SK-N-SH treated with all-trans-retinoic acid at 6 μM for 48 hours (cell line): Measurements from ENCODE around the gene C2CD4C.

Source experiments
- ATAC-seq: fragments of 200-7000 bp; cut with Tn5 transposase; 3 replicates; pipeline ENCODE4 v1.9.1; 2020; ENCODE audit warnings: mild to moderate bottlenecking, moderate library complexity
- ARNTL ChIP-seq: fragments of 450-650 bp; formaldehyde crosslinking; IDR thresholded peaks from 2 replicates; pipeline ENCODE4 v1.5.0; 2020; ENCODE audit warnings: low read depth, mild to moderate bottlenecking, moderate library complexity, borderline replicate concordance
- CSDC2 ChIP-seq: fragments of 250-450 bp; sonication (Bioruptor Pico); IDR thresholded peaks from 2 replicates; pipeline ENCODE4 v1.5.0; 2020; ENCODE audit warnings: mild to moderate bottlenecking, moderate library complexity
- CSRNP3 ChIP-seq: fragments of 250-450 bp; sonication (Bioruptor Pico); IDR thresholded peaks from 2 replicates; pipeline ENCODE4 v1.5.1; 2021; ENCODE audit warnings: mild to moderate bottlenecking, moderate library complexity
- ESRRG ChIP-seq: fragments of 250-450 bp; sonication (Bioruptor Pico); IDR thresholded peaks from 2 replicates; pipeline ENCODE4 v1.6.1; 2021; ENCODE audit warnings: mild to moderate bottlenecking
- GLIS3 ChIP-seq: fragments of 250-450 bp; sonication (Bioruptor Pico); IDR thresholded peaks from 2 replicates; pipeline ENCODE4 v1.5.0; 2020; ENCODE audit warnings: mild to moderate bottlenecking, moderate library complexity
- ISL1 ChIP-seq: fragments of 250-450 bp; sonication (Bioruptor Pico); IDR thresholded peaks from 2 replicates; pipeline ENCODE4 v2.1.2; 2022; ENCODE audit warnings: mild to moderate bottlenecking, moderate library complexity
- OSR1 ChIP-seq: fragments of 250-450 bp; sonication (Bioruptor Pico); IDR thresholded peaks from 2 replicates; pipeline ENCODE4 v1.8.0; 2022; ENCODE audit warnings: moderate library complexity, mild to moderate bottlenecking, inconsistent platforms
- PATZ1 ChIP-seq: fragments of 250-450 bp; sonication (Bioruptor Pico); IDR thresholded peaks from 2 replicates; pipeline ENCODE4 v1.8.0; 2020; ENCODE audit warnings: mild to moderate bottlenecking, moderate library complexity, borderline replicate concordance
- POU6F1 ChIP-seq: fragments of 250-450 bp; sonication (Bioruptor Pico); IDR thresholded peaks from 2 replicates; pipeline ENCODE4 v1.8.0; 2021; ENCODE audit warnings: low read depth, mild to moderate bottlenecking, moderate library complexity, borderline replicate concordance
- PPARA ChIP-seq: fragments of 250-450 bp; sonication (Bioruptor Pico); IDR thresholded peaks from 2 replicates; pipeline ENCODE4 v1.5.0; 2020; ENCODE audit warnings: mild to moderate bottlenecking, borderline replicate concordance
- RARB ChIP-seq: fragments of 250-450 bp; sonication (Bioruptor Pico); IDR thresholded peaks from 2 replicates; pipeline ENCODE4 v1.8.0; 2021; ENCODE audit warnings: mild to moderate bottlenecking, moderate library complexity
- SNAI2 ChIP-seq: fragments of 250-450 bp; sonication (Bioruptor Pico); IDR thresholded peaks from 2 replicates; pipeline ENCODE4 v1.5.0; 2020; ENCODE audit warnings: mild to moderate bottlenecking, moderate library complexity
- TCF4 ChIP-seq: fragments of 250-450 bp; sonication (Bioruptor Pico); IDR thresholded peaks from 2 replicates; pipeline ENCODE4 v1.8.0; 2021; ENCODE audit warnings: mild to moderate bottlenecking, moderate library complexity, borderline replicate concordance
- TOX ChIP-seq: fragments of 250-450 bp; sonication (Bioruptor Pico); IDR thresholded peaks from 2 replicates; pipeline ENCODE4 v1.8.0; 2021; ENCODE audit warnings: mild to moderate bottlenecking, moderate library complexity, borderline replicate concordance
- TSHZ2 ChIP-seq: fragments of 250-450 bp; sonication (Bioruptor Pico); IDR thresholded peaks from 2 replicates; pipeline ENCODE4 v1.5.0; 2020; ENCODE audit warnings: mild to moderate bottlenecking, moderate library complexity
- ZC3H10 ChIP-seq: fragments of 250-450 bp; sonication (Bioruptor Pico); IDR thresholded peaks from 2 replicates; pipeline ENCODE4 v1.5.1; 2021; ENCODE audit warnings: mild to moderate bottlenecking, moderate library complexity
- ZFP3 ChIP-seq: fragments of 250-450 bp; sonication (Bioruptor Pico); IDR thresholded peaks from 2 replicates; pipeline ENCODE4 v1.5.0; 2020; ENCODE audit warnings: mild to moderate bottlenecking, moderate library complexity
- ZFP30 ChIP-seq: fragments of 450-650 bp; formaldehyde crosslinking; IDR thresholded peaks from 2 replicates; pipeline ENCODE4 v1.5.0; 2022; ENCODE audit warnings: mild to moderate bottlenecking, moderate library complexity
- ZNF565 ChIP-seq: fragments of 450-650 bp; formaldehyde crosslinking; conservative IDR thresholded peaks from 2 replicates; pipeline ENCODE4 v1.5.0; 2020; ENCODE audit warnings: low read depth, mild to moderate bottlenecking, moderate library complexity
- ZNF70 ChIP-seq: fragments of 450-650 bp; formaldehyde crosslinking; IDR thresholded peaks from 2 replicates; pipeline ENCODE4 v1.5.0; 2020; ENCODE audit warnings: mild to moderate bottlenecking, moderate library complexity
- ZNF8 ChIP-seq: fragments of 450-650 bp; formaldehyde crosslinking; IDR thresholded peaks from 2 replicates; pipeline ENCODE4 v1.5.0; 2020; ENCODE audit warnings: mild to moderate bottlenecking, moderate library complexity

Gene C2CD4C

GRCh38 chr19:422213-422916 is 13.4 kb upstream of the C2CD4C start:
- TF ChIP-seq TSHZ2 (CRISPR knock-in tag), result no peak
- no peak for TF ChIP-seq ZNF8
- TF ChIP-seq ISL1 (CRISPR knock-in tag), result no peak
- no peak for TF ChIP-seq TOX (CRISPR knock-in tag)
- no peak for TF ChIP-seq ZNF70
- TF ChIP-seq PATZ1, result no peak
- no peak for TF ChIP-seq ESRRG (CRISPR knock-in tag)
- no peak for TF ChIP-seq ZFP3 (CRISPR knock-in tag)
- no peak for TF ChIP-seq RARB (CRISPR knock-in tag)
- TF ChIP-seq TCF4 (CRISPR knock-in tag), result no peak
- TF ChIP-seq GLIS3 (CRISPR knock-in tag), result no peak
- no peak for TF ChIP-seq OSR1 (CRISPR knock-in tag)
- no peak for TF ChIP-seq ARNTL (CRISPR knock-in tag)
- ATAC-seq, result no peak

GRCh38 chr19:419721-420515 is 11.0 kb upstream of the C2CD4C start:
- no peak for ATAC-seq
- no peak for TF ChIP-seq POU6F1 (CRISPR knock-in tag)

- ATAC-seq, result no peak
- TF ChIP-seq CSDC2 (no peak), ZNF565 (CRISPR knock-in tag) (no peak), SNAI2 (no peak)
Measured at GRCh38 chr19:418761-419671, 10.1 kb upstream of the C2CD4C start.

GRCh38 chr19:416416-416815 is 7.5 kb upstream of the C2CD4C start:
- no peak for TF ChIP-seq ZNF70
- TF ChIP-seq ZC3H10, result no peak
- TF ChIP-seq TCF4 (CRISPR knock-in tag), result no peak
- no peak for TF ChIP-seq CSRNP3 (CRISPR knock-in tag)
- no peak for TF ChIP-seq SNAI2
- TF ChIP-seq PPARA (CRISPR knock-in tag), result no peak
- TF ChIP-seq ZFP3 (CRISPR knock-in tag), result no peak
- TF ChIP-seq TSHZ2 (CRISPR knock-in tag), result no peak
- no peak for TF ChIP-seq GLIS3 (CRISPR knock-in tag)
- no peak for TF ChIP-seq ZFP30 (CRISPR knock-in tag)
- TF ChIP-seq TOX (CRISPR knock-in tag), result no peak
- no peak for TF ChIP-seq OSR1 (CRISPR knock-in tag)
- TF ChIP-seq ARNTL (CRISPR knock-in tag), result no peak
- no peak for TF ChIP-seq ZNF8
- no peak for ATAC-seq
